ENCODE data around the gene CYP27B1. TPM values are rescaled to one million over a fixed set of nuclear protein-coding genes. Genes with fewer than 3 reads are reported as not detected.
A peak's percentile ranks its signal among the peaks of the same experiment; 100 is the strongest.
"Not testable (repeated sequence)": the region's sequence is repeated elsewhere in the genome, so short reads cannot be mapped to it uniquely, and the experiment has no call there.

Gene CYP27B1
- total and polyA plus RNA-seq, 5 donors = 0.12 to 0.22 (median 0.16) TPM; not detected in 1

DNA sequence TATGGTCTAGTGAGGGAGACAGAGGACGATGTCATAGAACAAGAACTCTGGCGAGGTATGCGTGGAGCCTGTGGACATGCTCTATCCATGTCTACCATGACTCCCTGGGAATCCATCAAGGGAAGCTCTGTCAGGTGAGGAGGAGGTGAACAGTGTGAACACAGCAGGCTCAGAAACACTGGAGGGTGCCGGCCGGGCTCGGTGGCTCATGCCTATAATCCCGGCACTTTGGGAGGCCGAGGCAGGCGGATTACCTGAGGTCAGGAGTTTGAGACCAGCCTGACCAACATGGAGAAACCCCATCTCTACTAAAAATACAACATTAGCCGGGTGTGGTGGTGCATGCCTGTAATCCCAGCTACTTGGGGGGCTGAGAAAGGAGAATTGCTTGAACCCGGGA lies 7.8 kb upstream of the CYP27B1 start:
- H3K4me3 ChIP-seq (ENCODE audit: low read length); intact Hi-C loops (cut with DNase I); H3K4me1 ChIP-seq (ENCODE audit: control insufficient read depth, insufficient read depth, low read length); H3K9me3 ChIP-seq (ENCODE audit: control insufficient read depth, low read length); H3K27me3 ChIP-seq (ENCODE audit: control insufficient read depth, insufficient read depth); ATAC-seq; H3K27ac ChIP-seq (ENCODE audit: low read length); DNase-seq: not testable (repeated sequence)
- 93% methylated on average over 11 of the region's 11 CpGs for WGBS

DNA sequence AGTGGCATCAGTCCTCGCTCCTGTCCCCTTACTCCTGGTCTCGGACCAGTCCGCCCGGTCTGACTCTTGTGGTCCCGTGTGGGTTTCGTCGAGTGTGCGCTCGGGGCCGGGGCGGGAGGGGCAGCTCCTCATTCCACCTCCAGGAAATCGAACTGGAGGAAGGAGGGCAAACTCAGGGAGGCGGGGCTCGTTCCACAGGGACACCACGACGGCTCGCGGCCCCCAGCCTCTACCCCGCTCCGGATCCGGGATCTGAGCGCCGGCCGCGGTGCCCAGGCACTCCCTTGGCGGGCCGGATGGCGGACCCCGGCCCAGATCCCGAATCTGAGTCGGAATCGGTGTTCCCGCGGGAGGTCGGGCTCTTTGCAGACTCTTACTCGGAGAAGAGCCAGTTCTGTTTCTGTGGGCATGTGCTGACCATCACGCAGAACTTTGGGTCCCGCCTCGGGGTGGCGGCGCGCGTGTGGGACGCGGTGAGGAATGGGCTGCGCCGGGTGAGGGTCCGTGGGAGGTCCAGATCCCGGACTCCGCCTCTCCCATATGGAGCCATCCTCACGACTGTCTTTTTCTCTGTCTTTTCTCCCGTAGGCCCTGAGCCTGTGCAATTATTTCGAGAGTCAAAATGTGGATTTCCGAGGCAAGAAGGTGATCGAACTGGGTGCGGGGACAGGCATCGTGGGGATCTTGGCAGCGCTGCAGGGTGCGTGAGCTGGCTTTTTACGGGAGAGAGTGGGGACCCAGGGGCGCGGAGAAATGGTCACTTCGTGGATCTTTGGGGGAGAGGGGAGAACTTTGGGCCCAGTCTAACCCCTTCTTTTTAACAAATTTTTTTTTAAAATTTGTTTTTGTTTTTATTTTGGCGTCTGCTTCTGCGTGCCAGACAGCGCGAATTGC lies 5.8 kb upstream of the CYP27B1 start, which contains the start of gene EEF1AKMT3:
Gene EEF1AKMT3 (plus strand): TSS at position 186 of the 894 bp plus-strand sequence. CDS start 111 bp downstream, at position 297.
- ATAC-seq = peak; percentile 75 to 81
- Histone ChIP-seq H3K9me3 (ENCODE audit: control insufficient read depth, low read length) (no peaks in the 10 kb centered on the region), H3K4me1 (ENCODE audit: control insufficient read depth, insufficient read depth, low read length) (peaks cover 3% of the 10 kb centered on the region), H3K27ac (ENCODE audit: low read length) (peak within 1 kb of the TSS; percentile 73), H3K27me3 (ENCODE audit: control insufficient read depth, insufficient read depth) (no peaks in the 10 kb centered on the region), H3K4me3 (ENCODE audit: low read length) (peak within 1 kb of the TSS; percentile 49)
- intact Hi-C loops (cut with DNase I) = no loop called here
- DNase-seq = peak; percentile 74 to 88 (median 87)
- WGBS = 2% methylated on average over 67 of the region's 67 CpGs

DNA sequence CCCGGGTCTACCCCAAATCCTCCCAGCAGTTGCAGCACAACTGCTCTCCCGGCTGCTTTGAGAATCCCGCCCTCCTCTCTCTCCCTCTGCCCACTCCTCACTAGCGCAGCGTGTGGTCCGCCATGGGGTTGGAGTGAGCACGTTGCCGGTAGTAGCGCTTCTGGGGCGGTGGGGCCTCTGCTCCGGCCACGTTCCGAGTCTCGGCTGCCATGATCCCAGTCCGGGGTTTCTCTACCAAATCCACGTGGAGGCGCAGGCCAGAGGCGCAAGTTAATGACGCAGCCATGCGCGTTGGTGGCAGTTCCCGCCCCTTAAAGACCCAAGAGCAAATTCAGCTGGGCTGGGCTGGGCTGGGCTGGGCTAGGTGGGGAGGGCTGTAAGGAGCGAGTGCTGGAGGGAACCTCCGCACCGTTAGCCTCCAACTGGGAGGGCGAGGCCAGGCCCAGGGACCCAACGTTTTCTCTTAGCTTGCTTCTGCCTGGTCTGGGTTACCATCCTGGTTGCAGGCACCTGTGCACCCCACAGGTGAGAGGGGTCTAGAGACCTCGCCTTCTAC lies 5.1 kb upstream of the CYP27B1 start, which contains the start of gene METTL1:
Gene METTL1 (minus strand): TSS at position 233 of the 556 bp plus-strand sequence. CDS start 22 bp downstream, at position 211.
- peaks cover 3% of the 10 kb centered on the region for H3K4me1 ChIP-seq (ENCODE audit: control insufficient read depth, insufficient read depth, low read length)
- ATAC-seq (peak; percentile 96 to 97), DNase-seq (peak; percentile 95 to 98 (median 97))
- no peaks in the 10 kb centered on the region for H3K9me3 ChIP-seq (ENCODE audit: control insufficient read depth, low read length)
- peak within 1 kb of the TSS; percentile 49 for H3K4me3 ChIP-seq (ENCODE audit: low read length)
- intact Hi-C loops (cut with DNase I) = no loop called here
- no peaks in the 10 kb centered on the region for H3K27me3 ChIP-seq (ENCODE audit: control insufficient read depth, insufficient read depth)
- under 1% methylated on average over 28 of the region's 28 CpGs for WGBS
- peak within 1 kb of the TSS; percentile 73 for H3K27ac ChIP-seq (ENCODE audit: low read length)

DNA sequence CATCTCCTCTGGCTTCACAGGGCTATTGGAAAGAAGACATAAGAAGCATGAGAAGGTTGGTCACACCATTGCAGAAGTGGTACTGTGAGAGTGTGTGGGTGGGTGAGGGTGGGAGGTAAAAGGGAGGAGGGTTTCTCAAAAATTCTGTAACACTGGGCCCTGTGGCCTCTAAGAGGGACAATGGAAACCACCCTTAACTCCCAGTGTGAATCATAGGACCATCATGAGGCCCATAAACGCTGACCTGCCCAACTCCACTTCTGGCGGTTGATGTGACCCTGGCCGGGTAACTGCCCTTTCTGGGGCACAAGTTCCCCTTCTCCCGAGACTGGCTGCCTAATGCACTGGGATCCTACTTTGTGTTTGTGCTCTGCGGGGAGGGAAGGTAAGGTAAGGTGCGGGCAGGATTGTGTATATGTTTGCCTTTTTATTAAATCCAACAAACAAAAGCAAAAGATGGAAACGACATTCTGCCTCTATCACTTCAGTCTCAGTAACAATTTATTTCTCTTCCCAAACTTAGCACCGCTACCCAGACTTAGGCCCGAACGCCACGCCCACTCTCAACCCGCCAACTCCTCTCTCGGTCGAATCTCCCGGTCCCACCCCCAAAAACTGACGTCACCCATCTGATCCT lies 4.5 kb upstream of the CYP27B1 start:
- Histone ChIP-seq H3K9me3 (ENCODE audit: control insufficient read depth, low read length) (no peaks in the 10 kb centered on the region), H3K27ac (ENCODE audit: low read length) (peak overlapping the region; percentile 34), H3K27me3 (ENCODE audit: control insufficient read depth, insufficient read depth) (no peaks in the 10 kb centered on the region), H3K4me1 (ENCODE audit: control insufficient read depth, insufficient read depth, low read length) (peaks cover 3% of the 10 kb centered on the region), H3K4me3 (ENCODE audit: low read length) (peak overlapping the region; percentile 49)
- ATAC-seq = peak; percentile 83 to 89
- DNase-seq = peak; percentile 94 to 96 (median 95)
- intact Hi-C loops (cut with DNase I) = no loop called here
- WGBS = 2% methylated on average over 16 of the region's 16 CpGs

DNA sequence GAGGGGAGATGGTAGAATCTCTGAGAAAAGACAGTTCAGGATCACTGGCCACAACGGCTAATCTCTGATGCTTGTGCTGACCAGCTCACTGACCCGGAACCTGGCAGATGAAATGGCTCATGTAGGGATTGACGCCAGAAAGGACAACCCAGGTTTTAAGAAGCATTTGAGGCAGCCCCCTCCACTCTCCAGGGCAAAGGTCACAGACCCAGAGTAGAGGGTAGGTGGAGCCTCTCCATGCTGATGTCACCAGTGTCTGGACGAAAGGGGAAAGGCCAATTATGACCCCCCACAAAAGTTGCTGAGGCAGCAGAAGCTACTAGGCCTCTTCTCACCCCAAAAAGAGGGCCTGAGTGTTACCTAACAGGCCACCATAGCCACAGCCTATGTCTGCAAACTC lies 3.9 kb upstream of the CYP27B1 start:
- ATAC-seq (no peak), DNase-seq (no peak)
- no peak overlapping the region for H3K27ac ChIP-seq (ENCODE audit: low read length)
- H3K4me3 ChIP-seq (ENCODE audit: low read length) = no peak overlapping the region
- intact Hi-C loops (cut with DNase I) = no loop called here
- H3K9me3 ChIP-seq (ENCODE audit: control insufficient read depth, low read length) = no peaks in the 10 kb centered on the region
- no peaks in the 10 kb centered on the region for H3K27me3 ChIP-seq (ENCODE audit: control insufficient read depth, insufficient read depth)
- peaks cover 3% of the 10 kb centered on the region for H3K4me1 ChIP-seq (ENCODE audit: control insufficient read depth, insufficient read depth, low read length)
- WGBS = 90% methylated on average over 4 of the region's 4 CpGs

DNA sequence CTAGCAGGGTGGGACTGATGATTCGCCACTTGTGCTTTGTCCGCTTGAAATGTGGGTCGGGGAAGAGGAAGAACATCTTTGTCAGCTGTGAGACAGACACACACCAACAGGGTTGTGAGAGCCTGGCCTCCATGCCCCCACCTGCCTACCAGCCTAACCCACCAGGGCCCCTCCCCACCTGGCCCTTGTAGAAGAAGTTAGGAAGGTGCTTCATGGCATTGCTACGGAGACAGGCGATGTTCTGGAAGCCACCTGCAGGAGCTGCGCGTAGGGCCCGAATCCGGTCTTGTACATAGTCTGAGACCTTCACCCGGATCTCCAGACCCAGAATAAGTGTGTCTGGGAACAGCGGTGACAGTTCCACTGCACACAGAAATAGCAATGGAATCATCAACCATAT lies 2.7 kb upstream of the CYP27B1 start:
- intact Hi-C loops (cut with DNase I) = no loop called here
- no peaks in the 10 kb centered on the region for H3K9me3 ChIP-seq (ENCODE audit: control insufficient read depth, low read length)
- H3K4me3 ChIP-seq (ENCODE audit: low read length) = no peak overlapping the region
- ATAC-seq (no peak), DNase-seq (no peak)
- peaks cover 7% of the 10 kb centered on the region for H3K4me1 ChIP-seq (ENCODE audit: control insufficient read depth, insufficient read depth, low read length)
- 97% methylated on average over 11 of the region's 11 CpGs for WGBS
- H3K27ac ChIP-seq (ENCODE audit: low read length) = no peak overlapping the region
- no peaks in the 10 kb centered on the region for H3K27me3 ChIP-seq (ENCODE audit: control insufficient read depth, insufficient read depth)

DNA sequence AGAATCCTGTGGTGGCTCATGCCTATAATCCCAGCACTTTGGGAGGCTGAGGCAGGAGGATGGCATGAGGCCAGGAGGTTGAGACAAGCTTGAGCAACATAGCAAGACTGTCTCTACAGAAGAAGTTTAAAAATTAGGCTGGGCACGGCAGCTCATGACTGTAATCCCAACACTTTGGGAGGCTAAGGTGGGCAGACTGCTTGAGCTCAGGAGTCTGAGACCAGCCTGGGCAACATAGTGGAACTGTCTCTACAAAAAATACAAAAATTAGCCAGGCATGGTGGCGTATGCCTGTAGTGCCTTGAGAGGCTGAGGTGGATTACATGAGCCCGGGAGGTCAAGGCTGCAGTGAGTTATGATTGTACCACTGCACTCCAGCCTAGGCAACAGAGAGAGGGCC lies 998 bp upstream of the CYP27B1 start:
- Histone ChIP-seq H3K4me1 (ENCODE audit: control insufficient read depth, insufficient read depth, low read length) (peaks cover 7% of the 10 kb centered on the region), H3K27me3 (ENCODE audit: control insufficient read depth, insufficient read depth) (no peaks in the 10 kb centered on the region), H3K27ac (ENCODE audit: low read length) (no peak overlapping the region), H3K9me3 (ENCODE audit: control insufficient read depth, low read length) (no peaks in the 10 kb centered on the region), H3K4me3 (ENCODE audit: low read length) (no peak overlapping the region)
- intact Hi-C loops (cut with DNase I) = no loop called here
- 95% methylated on average over 3 of the region's 3 CpGs for WGBS
- DNase-seq = no peak
- ATAC-seq = no peak

DNA sequence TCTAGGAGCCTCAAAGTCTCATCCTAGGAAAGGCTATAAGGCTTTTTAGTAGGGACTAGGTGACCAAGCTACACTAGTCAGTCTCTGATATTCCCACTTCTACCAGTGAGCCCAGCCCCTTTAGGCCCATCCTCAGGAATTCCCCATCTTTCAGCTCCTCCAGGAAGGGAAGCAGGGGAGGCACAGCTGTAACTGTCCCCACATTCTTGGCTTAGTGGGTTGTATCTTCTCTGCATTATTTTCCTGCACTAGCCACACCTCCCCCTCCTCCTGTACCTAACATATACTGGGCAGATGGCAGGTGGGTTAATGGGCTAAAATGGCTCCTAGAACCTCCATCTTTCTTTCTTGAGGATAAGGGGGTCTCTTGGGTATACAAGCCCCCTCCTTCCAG lies 424 bp upstream of the CYP27B1 start:
- ATAC-seq = no peak
- intact Hi-C loops (cut with DNase I) = no loop called here

DNA sequence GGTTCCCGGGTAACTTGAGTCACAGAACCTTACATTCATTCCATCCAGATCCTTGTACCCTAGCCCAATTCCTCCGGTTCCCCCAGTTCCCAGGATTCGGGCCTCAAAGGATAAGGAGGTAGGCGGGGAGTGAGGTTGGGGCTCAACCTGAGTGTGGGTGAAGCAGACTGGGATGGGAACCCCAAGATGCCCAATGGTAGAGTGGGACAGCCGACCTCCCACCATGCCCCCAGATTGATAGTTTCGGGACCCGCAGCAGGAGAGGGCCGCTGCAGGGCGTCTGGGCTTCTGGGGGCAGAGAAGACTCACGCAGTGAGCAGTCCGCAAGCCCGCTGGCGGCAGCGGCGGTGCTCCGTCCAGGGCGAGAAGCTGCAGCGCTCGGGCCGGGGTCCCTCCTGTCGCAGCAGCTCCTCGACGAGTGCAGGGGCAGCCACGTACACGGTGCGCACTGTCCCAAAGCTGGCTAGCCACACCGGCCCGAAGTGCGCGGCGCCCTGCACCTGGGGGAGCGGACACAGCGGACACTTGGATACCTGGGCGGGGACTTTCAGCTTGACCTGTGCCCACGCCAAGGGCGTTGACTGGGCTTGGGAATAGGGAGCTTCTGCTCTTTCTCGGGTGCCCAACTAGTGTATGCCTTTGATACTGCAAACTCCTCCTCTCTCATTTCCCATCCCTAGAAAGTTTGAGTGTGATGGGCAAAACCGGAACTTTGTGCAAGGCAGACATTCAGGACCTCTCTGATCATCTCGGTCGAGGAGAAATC lies 997 bp downstream of the CYP27B1 start:
- ATAC-seq (peak; percentile 11 to 16), DNase-seq (no peak)
- Histone ChIP-seq H3K27ac (ENCODE audit: low read length) (no peak overlapping the region), H3K4me1 (ENCODE audit: control insufficient read depth, insufficient read depth, low read length) (peaks cover 4% of the 10 kb centered on the region), H3K4me3 (ENCODE audit: low read length) (peak overlapping the region; percentile 22), H3K27me3 (ENCODE audit: control insufficient read depth, insufficient read depth) (no peaks in the 10 kb centered on the region), H3K9me3 (ENCODE audit: control insufficient read depth, low read length) (no peaks in the 10 kb centered on the region)
- intact Hi-C loops (cut with DNase I) = no loop called here
- 2% methylated on average over 40 of the region's 40 CpGs for WGBS

More for the DNA sequence above, 424 bp upstream of the CYP27B1 start:
- Histone ChIP-seq H3K27ac (ENCODE audit: low read length) (no peak overlapping the region), H3K9me3 (ENCODE audit: control insufficient read depth, low read length) (no peaks in the 10 kb centered on the region), H3K4me3 (ENCODE audit: low read length) (no peak overlapping the region), H3K27me3 (ENCODE audit: control insufficient read depth, insufficient read depth) (no peaks in the 10 kb centered on the region), H3K4me1 (ENCODE audit: control insufficient read depth, insufficient read depth, low read length) (peaks cover 7% of the 10 kb centered on the region)
- no peak for DNase-seq

DNA sequence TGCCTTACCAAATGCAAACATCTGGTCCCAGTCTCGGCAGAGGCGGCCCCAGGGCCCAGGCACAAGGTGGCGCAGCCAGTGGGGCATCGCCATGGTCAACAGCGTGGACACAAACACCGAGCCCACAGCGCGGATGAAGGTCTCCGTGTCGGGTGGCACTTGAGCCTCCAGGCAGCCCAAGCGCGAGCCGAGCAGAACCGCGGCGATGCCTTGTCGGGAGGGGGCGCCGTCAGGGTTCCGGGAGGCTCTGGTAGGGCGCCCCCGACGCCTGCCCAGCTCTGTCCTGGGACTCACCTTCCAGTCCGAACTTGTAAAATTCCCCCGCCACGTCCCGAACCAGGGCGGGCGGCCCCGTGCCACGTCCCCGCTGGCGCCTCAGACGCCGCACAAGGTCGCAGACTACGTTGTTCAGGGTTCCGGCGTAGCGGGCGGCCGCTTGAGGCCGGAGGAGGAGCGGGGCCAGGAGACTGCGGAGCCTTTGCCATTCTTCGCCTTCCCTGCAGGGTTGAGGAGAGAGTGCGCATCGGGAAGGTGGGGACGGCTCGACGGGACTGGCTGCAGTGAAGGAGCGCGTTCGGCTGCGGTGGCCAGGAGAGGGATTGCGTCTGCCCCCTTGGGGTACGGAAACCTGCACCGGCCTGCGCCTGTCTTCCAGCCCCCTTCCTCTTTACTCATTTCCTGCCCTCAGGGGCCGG lies 1.7 kb downstream of the CYP27B1 start:
- DNase-seq (peak in 2 of 3 donors; percentile 73 to 74), ATAC-seq (peak; percentile 36 to 54)
- Histone ChIP-seq H3K27me3 (ENCODE audit: control insufficient read depth, insufficient read depth) (no peaks in the 10 kb centered on the region), H3K4me3 (ENCODE audit: low read length) (peak overlapping the region; percentile 14), H3K4me1 (ENCODE audit: control insufficient read depth, insufficient read depth, low read length) (peaks cover 4% of the 10 kb centered on the region), H3K9me3 (ENCODE audit: control insufficient read depth, low read length) (no peaks in the 10 kb centered on the region), H3K27ac (ENCODE audit: low read length) (no peak overlapping the region)
- WGBS = 1% methylated on average over 60 of the region's 60 CpGs
- intact Hi-C loops (cut with DNase I) = no loop called here

All from right cardiac atrium (tissue), 5 donors.